GM18520 (cell line): ENCODE measurements around the gene SPON2.

Experiments used
- ATAC-seq: cut with Tn5 transposase; IDR thresholded peaks from one replicate; pipeline ENCODE4 v1.9.1; 2021; ENCODE audit not compliant: unreplicated experiment

SPON2 gene

GRCh38 chr4:1172228-1172851 is at the start of gene SPON2:
SPON2 (minus strand) TSS chr4:1172583.
- ATAC-seq = no peak

GRCh38 chr4:1221155-1221870 is 48.9 kb upstream of the SPON2 start:
- ATAC-seq = no peak

- ATAC-seq = no peak
Measured at GRCh38 chr4:1220566-1220965, 48.2 kb upstream of the SPON2 start.

- ATAC-seq = no peak
Measured at GRCh38 chr4:1219566-1219950, 47.2 kb upstream of the SPON2 start.

- ATAC-seq = peak; percentile 52
Measured at GRCh38 chr4:1218634-1219565, 46.5 kb upstream of the SPON2 start.

GRCh38 chr4:1217366-1217765 is 45.0 kb upstream of the SPON2 start:
- no peak for ATAC-seq

- no peak for ATAC-seq
Measured at GRCh38 chr4:1216869-1217294, 44.5 kb upstream of the SPON2 start.

GRCh38 chr4:1216076-1216614 is 43.8 kb upstream of the SPON2 start:
- no peak for ATAC-seq

GRCh38 chr4:1215141-1216075 is 43.0 kb upstream of the SPON2 start:
- ATAC-seq = peak; percentile 31

- ATAC-seq = no peak
Measured at GRCh38 chr4:1214101-1215095, 42.0 kb upstream of the SPON2 start.

GRCh38 chr4:1213336-1213995 is 41.1 kb upstream of the SPON2 start:
- no peak for ATAC-seq

GRCh38 chr4:1212546-1213335 is 40.4 kb upstream of the SPON2 start:
- ATAC-seq = no peak

GRCh38 chr4:1211891-1212545 is 39.6 kb upstream of the SPON2 start:
- ATAC-seq = no peak

GRCh38 chr4:1211371-1211770 is 39.0 kb upstream of the SPON2 start:
- ATAC-seq = no peak

GRCh38 chr4:1210971-1211370 is 38.6 kb upstream of the SPON2 start:
- ATAC-seq = no peak

- ATAC-seq = no peak
Measured at GRCh38 chr4:1210241-1210841, 38.0 kb upstream of the SPON2 start.

- ATAC-seq = no peak
Measured at GRCh38 chr4:1209821-1210220, 37.4 kb upstream of the SPON2 start.
